ENCODE data around the gene SH2B2.
"Not testable (repeated sequence)": the region's sequence is repeated elsewhere in the genome, so short reads cannot be mapped to it uniquely, and the experiment has no call there.

SH2B2 gene

GRCh38 chr7:102337420-102337819, 50.8 kb downstream of the SH2B2 start:
- DNase-seq: not testable (repeated sequence)

DNA sequence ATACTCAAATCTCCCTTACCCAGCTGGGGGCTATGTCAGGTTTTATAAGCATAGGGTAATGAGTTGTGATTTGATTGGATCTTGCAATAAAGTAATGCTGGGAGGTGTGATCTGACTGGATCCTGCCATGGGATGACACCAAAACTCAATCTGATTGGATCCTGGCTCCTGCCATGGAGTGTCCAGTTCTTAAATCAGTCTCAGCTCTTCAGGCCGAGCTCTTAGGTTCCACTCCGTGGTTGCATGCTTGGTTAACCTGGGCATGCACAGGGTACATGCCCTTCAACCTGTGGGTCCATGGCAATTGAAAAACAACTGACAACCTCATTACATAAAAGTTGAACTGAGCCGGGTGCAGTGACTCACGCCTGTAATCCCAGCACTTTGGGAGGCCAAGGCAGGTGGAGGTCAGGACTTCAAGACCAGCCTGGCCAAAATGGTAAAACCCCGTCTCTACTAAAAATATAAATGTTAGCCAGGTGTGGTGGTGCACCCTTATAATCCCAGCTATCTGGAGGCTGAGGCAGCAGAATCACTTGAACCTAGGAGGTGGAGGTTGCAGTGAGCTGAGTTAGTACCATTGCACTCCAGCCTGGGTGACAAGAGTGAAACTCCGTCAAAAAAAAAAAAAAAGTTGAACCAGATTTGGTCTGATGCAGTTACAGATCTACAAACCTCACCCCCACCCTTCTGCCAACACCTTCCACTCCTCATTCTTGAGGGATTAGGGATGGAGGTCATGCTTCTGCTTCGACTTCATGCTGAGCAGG, 54.1 kb downstream of the SH2B2 start:
- DNase-seq: not testable (repeated sequence)

DNA sequence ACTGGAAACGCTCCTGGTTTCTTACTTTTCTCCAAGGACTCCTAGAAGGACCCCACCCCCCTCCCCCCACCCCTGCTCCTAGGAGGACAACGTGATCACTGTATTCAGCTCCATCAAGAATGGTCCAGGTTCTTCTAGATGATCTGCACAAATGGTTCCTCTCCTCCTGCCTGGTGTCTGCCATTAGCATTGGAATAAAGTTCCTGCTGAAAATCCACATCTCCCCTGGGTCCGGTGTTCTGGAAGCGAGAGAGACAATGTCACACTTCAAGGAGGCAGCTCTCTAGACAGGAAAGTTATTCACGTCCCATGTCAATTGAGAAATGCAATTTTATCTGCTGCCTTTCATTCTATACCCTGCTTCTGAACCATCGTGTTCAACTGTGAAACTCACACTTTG, 60.3 kb downstream of the SH2B2 start:
- not testable (repeated sequence) for DNase-seq

DNA sequence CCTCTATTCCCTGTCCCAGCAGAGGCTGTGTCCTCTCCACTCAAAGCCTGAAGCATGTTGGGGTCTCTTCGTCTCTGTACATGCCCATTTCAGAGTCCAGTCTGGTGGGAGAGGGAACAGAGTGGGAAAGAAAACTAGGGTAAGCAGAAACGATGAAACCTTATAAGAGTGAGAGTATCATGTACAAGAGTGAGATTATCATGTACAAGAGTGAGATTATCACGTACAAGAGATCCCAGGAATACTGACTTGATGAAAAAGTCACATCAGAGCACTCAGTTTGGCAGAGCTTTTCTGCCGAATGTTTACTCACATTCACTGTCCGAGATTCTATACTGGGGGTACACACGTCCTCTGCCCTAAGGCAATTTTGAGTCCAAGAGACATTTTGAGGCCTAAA, 69.7 kb downstream of the SH2B2 start, which contains the start of gene SPDYE6:
Gene SPDYE6, minus strand, starts transcription at position 101 of the 400 bp plus-strand sequence. CDS start 421 bp downstream, outside the sequence.
- not testable (repeated sequence) for DNase-seq

DNA sequence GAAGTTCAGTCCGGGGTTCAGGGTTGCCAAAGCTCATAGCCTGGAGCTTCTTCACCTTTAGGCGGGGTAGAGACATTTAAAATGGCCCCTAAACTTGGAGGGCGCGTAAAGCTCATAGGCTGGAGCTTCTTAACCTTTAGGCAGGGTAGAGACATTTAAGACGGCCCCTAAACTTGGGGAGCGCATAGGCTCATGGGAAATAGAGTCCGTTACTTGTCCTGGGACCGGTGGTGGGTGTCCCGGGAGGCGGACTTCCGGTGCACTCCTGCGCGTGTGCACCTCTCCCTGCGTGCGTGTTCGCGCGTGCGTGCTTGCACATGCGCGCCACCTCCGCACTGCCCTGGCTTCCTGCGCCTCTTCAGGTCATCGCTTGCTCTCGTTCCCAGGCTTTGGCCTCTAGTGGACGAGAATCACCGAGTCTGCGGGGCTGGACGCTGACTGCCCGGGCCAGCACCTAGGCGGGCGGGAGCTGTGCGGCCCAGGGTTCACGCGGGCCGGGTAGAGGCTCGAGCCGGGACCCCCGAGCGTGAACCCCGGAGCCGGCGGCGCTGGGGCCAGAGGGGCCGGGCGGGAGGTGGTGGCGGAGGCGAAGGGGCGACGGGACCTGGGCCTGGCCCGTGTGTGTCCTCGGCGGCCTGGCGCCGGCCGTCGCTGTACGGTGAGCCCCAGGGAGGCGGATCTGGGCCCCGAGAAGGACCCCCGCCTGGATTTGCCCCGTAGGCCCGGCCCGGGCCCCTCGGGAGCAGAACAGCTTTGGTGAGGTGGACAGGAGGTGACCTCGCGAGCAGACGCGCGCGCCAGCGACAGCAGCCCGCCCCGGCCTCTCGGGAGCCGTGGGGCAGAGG, 77.1 kb downstream of the SH2B2 start:
- DNase-seq: peak; percentile 88

- DNase-seq: not testable (repeated sequence)
Measured at GRCh38 chr7:102364394-102364886, 77.8 kb downstream of the SH2B2 start.

DNA sequence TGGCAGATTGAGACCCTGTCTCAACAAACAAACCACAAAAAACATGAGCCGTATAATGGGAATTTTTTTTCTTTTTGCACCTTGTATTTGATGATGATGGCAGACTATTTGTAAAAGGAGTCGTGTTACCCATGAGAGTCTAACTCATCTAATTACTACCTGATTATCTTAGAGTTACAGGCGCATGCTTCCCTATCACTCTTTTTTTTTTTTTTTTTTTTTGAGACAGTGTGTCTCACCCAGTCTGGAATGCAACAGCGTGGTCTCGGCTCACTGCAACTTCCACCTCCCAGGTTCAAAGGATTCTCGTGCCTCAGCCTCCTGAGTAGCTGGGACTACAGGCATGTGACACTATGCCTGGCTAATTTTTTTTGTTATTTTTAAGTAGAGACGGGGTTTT, 78.7 kb downstream of the SH2B2 start:
- not testable (repeated sequence) for DNase-seq

GRCh38 chr7:102370038-102370437, 83.4 kb downstream of the SH2B2 start:
- not testable (repeated sequence) for DNase-seq
